NCI-H460 (cell line): ENCODE results near the gene CRISPLD2. TPM values are rescaled to one million over a fixed set of nuclear protein-coding genes. Genes with fewer than 3 reads are reported as not detected.
"Not testable (repeated sequence)": the region's sequence is repeated elsewhere in the genome, so short reads cannot be mapped to it uniquely, and the experiment has no call there.

Experiments used
- DNase-seq: peaks from one replicate; pipeline ENCODE4 v3.0.0-alpha.2; 2016; ENCODE audit warnings: low read depth; ENCODE audit errors: extremely low read depth
- total RNA-seq: library from RNA; depleted of rRNA; stranded (reverse); fragments of >200 nt; shearing (Covaris generic); gene quantifications from 2 replicates; pipeline ENCODE4 v1.2.3, GENCODE V29; 2014

Gene CRISPLD2
- total RNA-seq, 1 experiment from 2014 or later, result 0.30 TPM

DNA sequence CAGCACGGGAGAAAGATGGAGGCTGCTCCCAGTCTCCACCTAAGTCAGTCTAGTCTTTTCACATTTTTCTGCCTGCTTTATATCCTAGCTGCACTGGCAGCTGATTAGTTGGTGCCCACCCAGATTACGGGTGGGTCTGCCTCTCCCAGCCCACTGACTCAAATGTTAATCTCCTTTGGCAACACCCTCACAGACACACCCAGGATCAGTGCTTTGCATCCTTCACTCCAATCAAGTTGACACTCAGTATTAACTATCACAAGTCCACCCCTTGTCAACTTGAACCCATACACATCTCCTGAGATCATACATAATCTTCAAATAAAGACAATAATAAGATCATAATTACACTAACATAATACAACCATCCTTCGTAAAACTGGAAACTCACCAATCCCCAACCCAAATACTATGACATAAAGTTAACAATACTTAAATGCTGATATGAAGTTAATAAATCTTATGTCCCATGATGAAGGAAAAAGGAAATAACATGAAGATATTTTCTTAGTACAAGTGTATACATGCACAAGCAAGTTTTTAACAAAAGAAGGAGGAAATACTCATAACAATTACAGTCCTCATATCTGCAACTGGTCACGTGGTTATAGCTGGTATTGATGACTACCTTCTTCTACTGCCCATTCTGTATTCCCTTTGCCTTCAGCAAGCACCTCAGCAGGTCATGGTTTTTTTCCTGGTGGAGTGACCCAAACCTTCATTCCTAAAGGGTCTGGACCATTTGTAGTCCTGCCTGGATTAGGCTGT lies 35.8 kb downstream of the CRISPLD2 start:
- DNase-seq, result not testable (repeated sequence)

- not testable (repeated sequence) for DNase-seq
Measured at GRCh38 chr16:84856203-84856581, 36.4 kb downstream of the CRISPLD2 start.

- DNase-seq, result not testable (repeated sequence)
Measured at GRCh38 chr16:84856811-84857210, 37.0 kb downstream of the CRISPLD2 start.

DNA sequence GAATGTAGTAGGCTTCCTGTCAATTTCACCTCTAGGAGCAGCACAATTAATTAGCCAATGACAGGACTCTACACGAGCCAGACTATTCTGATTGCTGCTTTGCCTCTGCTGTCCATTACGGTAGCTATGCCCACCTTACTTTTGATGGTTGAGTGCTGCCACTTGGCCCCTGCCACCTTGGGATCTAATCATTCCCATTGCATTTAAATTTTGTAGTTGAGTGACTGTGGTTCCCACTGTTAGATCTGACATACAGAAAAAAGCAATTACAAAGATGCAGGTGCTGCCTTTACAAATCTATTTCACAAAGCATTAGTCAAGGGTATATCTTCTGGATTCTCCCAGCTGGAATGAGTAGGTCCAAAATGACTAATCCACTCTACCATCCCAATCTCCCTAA lies 39.9 kb downstream of the CRISPLD2 start:
- no peak for DNase-seq

GRCh38 chr16:84860383-84860782 lies 40.6 kb downstream of the CRISPLD2 start:
- DNase-seq, result no peak

- no peak for DNase-seq
Measured at GRCh38 chr16:84861671-84862070, 41.9 kb downstream of the CRISPLD2 start.

DNA sequence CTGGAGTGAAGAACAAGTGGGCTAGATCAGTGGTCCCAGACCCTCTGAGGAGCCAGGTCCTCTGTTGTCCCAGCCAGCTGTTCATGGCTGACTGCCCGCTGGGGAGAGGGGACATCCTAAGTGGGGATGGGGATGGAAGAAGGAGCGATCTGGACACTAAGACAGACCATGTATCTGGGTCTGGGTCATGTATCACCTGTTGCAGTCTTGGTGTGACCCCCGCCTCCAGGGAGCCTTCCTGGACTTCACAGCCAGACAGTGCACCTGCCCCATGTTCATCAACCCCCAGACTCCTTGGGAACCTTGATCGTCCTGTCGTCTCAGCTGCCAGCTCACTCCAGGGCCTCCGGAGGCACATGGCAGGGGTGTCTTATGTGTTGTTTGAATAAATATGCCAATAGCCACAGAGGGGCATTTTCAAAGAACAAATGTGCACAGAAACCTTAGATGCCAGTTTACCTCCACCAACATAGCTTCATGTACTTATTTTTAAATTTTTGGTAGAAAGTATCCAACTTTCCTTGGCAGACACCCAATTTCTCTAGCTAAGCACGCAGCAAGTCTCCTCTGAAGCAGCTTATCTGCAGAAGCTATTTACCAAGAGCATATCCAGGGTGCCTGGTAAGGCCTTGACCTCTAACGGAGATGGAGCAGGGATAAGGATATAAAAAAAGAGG lies 43.2 kb downstream of the CRISPLD2 start:
- DNase-seq, result no peak

GRCh38 chr16:84863481-84863814 lies 43.7 kb downstream of the CRISPLD2 start:
- DNase-seq, result no peak

DNA sequence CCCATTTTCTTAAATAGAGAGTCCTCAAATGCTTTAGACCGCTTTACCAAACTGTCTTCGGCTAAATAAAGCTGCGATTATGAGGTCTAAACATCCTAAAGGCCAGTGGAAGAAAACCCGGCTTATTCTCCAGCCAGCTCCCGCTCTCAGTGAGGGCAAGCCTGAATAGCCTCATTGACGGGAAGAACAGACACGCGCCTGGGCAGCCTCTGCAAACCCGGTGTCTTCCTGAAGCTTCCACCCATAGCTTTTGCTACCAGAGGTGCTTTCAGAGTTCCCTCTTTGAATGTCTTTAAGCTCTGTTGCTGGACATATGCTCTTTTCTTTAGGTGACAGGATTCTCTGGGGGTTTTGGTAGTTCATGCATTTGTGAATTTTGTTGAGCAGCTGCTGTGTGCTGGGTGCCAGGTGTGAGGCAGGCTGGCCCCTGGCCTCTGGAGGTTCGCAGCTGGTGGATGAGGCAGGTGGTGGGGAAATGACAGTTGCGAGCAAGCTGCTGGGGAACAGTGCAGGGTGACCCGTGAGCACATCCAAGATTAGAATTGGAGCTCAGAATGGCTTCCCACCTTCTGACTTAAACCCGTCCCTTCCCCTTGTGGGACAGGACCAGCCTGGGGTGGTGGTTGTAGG lies 44.7 kb downstream of the CRISPLD2 start:
- DNase-seq, result no peak

DNA sequence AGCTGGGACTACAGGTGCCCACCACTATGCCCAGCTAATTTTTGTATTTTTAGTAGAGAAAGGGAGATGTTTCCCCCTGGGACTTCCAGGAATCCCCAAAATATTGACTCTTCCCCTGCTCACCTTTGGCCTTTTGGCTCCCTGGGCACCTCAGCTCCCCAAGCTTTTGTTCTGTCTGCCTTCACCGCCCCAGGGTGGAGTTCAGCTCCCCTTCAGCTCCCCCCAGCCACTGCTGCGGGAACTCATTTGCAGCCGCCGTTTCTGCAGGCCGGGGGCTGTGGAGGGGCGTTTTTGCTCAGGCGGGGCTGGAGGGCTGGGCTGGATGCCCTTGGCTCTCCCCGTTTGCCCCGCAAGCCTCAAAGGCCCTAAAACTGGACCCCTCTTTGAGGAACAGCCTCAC lies 47.9 kb downstream of the CRISPLD2 start:
- DNase-seq, result no peak

- no peak for DNase-seq
Measured at GRCh38 chr16:84868328-84868727, 48.5 kb downstream of the CRISPLD2 start.

DNA sequence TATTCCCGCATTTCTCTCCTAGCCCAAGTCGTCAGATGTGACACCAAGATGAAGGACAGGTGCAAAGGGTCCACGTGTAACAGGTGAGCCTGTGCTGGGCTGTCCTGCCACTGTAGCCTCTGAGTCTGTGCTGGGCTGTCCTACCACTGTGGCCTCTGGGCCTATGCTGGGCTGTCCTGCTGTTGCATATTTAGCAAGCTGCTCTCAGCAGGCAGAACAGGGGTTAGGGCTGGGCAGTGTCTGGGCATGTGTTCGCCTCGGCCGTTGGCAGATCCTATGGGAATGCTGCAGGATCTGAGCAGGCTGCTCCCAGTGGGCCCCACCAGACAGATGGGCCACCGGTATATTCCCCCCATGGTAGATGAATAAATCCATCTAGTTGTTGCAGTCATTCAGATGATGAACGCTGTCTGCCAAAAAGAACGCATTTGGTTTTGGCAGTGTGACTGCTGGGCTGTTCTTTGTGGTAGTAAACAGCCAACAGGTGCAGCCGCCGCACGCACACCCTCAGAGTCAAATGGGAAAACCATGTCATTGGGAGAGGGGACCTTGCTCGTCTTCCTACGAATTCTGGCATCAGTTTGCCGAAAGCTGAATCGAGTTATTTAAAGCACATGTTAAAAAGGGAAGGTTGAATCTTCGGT lies 49.2 kb downstream of the CRISPLD2 start:
- no peak for DNase-seq

DNA sequence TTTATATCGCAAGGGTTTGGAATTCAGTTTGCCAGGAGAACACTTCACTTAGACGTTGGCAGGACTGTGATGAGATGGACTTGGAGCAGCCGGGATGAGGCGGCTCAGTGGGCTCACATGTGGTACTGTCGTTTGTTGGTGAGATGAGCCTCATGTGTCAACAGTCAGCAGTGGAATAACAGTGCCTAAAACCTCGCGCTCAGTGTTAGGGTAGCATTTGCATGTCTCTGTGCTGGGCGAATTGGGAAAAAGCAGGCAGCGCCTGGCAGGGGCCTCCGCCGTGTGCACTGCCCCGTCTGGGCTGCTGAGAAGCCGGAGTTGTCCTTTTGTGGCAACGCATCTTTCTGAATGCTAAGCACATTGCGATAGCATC lies 49.7 kb downstream of the CRISPLD2 start:
- DNase-seq, result no peak

DNA sequence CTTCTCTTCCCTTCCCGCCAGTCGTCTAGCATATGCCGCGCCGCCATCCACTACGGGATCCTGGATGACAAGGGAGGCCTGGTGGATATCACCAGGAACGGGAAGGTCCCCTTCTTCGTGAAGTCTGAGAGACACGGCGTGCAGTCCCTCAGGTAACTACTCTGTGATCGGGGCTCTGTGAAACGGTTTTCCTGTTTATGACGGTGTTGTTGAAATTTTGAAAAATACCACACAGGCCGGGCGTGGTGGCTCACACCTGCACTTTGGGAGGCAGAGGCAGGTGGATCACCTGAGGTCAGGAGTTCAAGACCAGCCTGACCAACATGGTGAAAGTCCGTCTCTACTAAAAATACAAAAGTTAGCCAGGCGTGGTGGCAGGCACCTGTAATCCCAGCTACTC lies 53.2 kb downstream of the CRISPLD2 start:
- DNase-seq, result not testable (repeated sequence)

- DNase-seq, result no peak
Measured at GRCh38 chr16:84874004-84874435, 54.2 kb downstream of the CRISPLD2 start.

DNA sequence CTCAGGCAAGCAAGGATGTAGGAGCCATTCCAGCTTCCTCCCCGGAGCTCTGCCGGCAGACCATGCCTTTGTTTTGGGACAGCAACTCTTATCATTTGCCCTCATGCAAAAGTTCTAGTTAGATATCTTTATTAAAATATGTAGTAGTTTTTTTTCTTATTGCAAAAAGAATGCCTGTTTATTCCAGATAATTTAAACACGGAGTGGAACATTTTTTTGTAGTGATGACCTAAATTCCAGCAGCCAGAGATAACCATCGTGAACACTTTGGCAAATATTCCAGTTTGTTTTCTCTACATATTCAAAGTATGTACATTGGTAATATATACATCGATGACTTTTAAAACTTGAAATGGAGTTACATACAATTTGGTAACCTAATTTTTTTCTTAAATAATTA lies 54.8 kb downstream of the CRISPLD2 start:
- DNase-seq, result no peak

DNA sequence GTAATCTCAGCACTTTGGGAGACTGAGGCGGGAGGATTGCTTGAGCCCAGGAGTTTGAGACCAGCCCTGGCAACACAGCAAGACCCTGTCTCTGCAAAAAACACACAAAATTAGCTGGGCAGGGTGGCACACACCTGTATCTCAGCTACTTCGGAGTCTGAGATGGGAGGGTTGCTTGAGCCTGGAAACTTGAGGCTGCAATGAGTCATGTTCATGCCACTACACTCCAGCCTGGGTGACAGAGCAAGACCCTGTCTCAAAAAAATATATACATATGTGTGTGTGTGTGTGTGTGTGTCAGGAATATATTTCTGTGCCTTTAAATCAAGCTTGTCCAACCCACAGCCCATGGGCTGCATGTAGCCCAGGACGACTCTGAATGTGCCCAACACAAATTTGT lies 55.2 kb downstream of the CRISPLD2 start:
- no peak for DNase-seq

DNA sequence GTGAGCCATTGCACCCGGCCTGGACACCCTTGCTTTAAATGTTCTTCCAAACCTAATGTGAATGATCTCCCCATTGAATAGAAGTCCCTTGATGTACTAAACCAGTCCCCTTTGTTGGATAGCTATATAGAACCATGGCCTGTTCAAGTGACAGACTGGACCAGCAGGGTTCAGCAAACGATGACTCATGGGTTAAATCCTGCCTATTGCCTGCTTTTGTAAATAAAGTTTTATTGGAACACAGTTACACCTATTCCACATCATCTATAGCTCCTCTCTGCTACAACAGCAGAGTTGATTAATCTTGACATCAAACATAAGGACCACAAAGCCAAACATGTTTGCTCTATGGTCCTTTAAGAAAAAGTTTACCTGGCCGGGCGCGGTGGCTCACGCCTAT lies 56.1 kb downstream of the CRISPLD2 start:
- DNase-seq, result no peak

- no peak for DNase-seq
Measured at GRCh38 chr16:84876873-84877606, 57.3 kb downstream of the CRISPLD2 start.

DNA sequence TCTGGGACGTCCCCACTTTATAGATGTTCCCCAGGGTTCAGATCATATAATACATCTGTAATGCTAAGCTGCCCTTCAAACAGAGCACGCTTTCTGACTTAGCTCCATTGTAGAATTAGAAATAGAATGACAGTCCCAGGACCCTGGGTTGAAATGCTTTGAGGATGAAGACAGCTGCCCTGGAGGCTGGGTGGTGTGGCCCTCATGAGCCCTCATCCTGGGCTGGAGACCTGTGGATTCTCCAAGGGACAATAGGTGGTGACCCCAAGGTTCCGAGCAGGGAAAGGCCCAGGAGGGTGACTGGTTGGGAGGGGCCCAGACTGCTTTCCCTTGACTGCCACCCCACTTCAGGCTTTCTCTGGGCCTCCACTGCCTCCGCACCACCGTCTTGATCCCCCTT lies 59.0 kb downstream of the CRISPLD2 start:
- no peak for DNase-seq
